NCI-H2196 treated with DMSO at 0.1 percent for 48 hours (cell line): ENCODE results near the gene BOD1L1.

Experiments
- DNase-seq: peaks from one replicate; lab custom pipeline; 2025; ENCODE audit not compliant: unreplicated experiment; lab: John Stamatoyannopoulos, UW

BOD1L1 gene

DNA sequence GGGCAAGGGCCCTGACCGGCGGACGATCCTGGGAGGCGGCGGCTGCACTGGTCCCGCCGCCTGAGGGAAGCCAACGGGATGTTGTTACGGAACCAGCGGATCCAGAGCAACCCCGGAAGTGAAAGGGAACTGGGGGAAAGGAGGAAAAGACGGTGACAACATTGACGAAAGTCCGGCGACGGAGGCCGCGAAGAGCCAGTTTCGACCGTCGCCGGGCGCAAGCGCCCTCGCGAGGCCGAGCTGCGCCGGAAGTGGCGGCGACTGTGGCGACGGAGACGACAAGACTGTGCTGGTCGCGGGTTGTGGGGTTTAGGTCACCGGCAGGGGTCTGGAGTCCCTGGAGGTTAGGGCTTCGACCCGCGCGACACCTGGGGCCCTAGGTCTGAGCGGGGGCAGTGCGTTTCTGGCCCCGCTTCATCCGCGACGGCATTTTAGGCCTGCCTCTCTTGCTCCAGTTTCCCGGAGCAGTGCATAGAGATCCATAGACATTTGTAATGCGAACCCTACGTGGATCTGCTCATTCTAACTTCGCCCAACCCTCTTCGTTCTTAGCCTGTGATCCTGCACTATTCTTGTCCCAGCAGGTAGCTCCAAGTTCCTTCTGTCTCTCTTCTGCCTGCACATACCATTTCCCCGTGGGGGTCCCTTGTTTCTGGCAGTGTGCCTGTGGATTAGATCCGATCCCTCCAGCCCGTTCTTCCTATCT is at the start of gene BOD1L1:
BOD1L1 (minus strand) TSS at position 120 of the 706 bp plus-strand sequence. CDS start 138 bp downstream, outside the sequence.
- peak; percentile 88 for DNase-seq

DNA sequence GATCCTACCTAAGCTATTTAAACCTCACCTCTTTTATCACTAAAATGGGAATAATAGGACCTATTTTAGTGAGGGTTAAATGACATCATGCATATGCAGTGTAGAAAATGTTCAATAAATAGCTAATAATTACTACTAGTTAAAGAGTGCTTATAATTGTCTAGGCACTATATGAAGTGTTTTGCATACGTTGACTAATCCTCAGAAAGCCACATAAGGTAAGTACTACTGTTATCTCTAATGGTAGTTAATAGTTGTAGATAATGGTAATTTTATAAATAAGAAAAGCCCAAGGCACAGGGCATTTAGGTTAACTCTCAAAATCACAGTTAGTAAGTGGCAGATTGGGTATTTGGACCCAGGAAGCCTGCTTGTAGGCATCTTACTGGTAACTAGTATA is 47.4 kb upstream of the BOD1L1 start:
- no peak for DNase-seq

DNA sequence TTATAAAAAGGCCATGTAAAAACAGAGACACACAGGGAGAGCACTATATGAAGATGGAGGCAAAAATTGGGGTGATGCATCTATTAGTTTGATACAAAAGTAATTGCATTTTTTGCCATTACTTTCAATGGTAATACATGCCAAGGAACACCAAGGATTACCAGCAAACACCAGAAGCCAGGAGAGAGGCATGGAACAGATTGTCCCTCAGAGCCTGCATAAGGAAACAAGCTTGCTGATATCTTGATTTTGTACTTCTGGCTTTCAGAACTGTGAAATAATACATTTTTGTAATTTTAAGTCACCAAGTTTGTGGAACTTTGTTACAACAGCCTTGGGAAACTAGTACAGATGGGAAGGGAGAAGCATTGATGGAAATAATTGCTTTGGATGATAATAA is 45.6 kb upstream of the BOD1L1 start:
- DNase-seq: no peak

DNA sequence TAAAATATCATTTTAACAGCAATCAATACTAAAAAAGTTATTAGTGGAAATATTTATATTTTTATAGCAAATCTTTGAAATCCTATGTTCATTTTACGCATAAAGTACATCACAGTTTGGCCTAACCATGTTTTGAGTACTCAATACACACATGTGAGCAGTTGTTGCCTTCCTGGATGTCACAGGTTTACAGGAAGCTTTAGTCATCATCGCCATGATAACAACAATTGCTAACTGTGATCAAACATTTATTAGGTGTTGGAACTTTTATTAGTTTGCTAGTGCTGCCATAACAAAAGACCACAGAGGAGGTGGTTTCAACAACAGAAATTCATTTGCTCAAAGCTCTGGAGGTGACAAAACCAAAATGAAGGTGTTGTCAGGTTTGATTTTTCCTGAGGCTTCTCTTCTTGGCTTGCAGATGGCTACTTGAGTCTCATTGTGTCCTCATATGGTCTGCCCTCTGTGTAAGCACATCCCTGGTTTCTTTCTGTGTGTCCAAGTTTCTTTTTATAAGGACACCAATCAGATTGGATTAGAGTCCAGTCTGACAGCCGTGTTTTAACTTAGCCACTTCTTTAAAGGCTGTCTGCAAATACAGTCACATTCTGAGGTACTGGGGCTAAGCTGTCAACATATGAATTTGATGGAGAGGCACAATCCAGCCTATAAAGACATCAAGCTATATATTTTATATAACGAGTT is 43.1 kb upstream of the BOD1L1 start:
- no peak for DNase-seq

DNA sequence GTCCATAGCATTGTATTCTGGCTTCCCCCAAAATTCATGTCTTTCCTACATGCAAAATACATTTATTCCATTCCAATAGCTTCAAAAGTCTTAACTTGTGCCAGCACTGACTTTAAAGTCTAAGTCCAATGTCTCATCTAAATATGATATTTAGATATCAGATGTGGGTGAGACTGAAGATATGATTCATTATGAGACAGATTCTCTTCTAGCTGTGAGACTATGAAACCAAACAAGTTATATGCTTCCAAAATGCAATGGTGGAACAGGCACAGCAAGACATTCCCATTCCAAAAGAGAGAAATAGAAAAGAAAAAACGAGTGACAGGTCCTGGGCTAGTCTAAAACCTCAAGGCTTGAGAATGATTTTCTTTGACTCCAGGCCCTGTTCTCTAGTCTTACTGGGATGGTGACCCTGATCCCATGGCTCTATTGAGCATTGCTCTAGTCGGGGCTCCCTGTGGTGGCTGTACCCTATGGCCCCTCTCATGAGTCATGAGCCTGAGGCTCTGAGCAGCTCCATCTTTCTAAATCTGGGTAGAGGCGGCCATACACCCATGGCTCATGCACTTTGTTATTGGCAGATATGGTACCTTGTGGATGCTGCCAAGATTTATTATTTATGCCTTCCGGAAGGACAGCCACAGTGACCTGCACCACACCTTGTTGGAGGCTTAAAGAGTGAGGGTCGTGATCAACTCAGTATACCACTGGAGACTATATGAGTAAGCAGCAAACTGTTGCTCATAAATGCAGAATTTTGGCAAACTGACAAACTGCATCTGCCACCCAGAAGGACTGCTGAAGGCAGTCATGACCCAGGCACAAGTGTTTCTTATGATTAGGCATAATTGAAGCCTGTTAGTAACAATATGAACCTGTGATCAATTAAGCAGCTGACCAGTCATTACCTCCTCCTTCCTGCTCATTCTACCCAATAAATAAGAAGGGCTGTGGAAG is 38.5 kb upstream of the BOD1L1 start:
- DNase-seq: no peak

DNA sequence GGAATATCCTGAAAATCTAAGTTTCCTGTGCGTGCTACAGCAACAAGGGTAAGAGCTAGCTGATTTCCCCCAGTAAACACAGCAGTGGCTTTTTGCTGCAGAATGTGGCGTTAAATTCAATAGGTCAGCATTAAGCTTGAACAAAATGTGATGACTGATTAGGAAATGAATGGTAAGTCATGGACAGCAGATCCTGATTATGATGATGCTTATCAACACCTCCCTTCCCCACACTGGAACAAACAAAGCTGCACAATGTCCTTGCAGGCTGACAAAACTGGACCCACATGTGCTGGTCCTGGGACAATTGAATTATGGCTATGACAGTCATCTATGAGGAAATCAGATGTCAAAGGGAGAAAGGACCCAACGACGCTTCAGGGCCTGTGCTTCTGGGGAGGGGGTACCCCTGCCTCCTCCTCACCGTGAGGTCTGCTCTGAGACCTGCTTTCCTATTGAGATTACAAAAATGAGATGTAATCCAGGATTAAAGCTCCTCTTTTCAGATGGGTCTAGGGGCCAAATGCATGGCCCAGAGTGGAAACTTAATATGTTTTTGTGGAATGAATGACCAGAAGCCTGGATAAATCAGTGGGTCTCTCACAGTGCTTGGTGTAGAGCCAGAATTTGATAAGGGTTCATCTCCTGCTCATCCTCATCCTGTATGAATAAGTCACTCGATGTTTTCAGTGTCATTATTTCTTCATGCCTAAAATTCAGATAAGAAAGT is 32.0 kb upstream of the BOD1L1 start:
- no peak for DNase-seq

DNA sequence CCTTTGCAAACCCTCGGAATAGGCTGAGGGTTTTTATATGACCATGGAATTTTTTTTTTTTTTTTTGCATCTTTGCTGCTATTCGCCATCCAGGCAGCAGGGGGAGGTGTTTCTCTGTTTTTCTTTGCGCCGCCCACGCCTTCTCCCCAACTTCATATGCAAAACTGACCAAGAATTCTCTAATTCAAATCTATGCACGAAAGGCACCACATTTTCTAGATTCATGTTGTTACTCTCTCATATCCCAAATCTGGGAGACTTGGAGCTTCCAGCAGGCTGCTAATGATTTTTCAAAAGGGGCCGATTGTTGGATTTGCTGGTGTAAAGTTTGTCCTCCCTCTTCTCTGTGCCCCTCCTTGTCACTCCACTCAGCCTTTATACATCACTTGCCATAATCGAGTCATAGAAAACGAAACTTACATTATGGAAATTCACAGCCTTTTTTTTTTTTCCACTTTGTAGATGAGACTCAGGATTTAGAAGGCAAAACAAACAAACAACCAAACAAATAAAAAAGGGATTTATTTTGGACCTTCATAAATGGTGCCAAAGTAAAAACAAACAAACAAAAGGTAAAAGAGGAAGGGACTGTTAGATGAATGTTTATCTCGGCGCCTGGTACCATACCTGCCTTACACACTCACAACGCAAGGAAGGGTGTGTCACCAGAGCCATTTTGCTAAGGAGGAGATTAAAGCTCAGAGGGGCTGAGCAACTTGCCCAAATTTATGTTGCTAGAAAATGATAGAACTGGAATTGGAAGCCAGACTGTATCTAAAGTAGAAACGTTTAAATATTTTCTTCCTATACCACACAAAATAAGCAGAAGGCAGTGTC is 29.3 kb upstream of the BOD1L1 start:
- DNase-seq: peak; percentile 21

DNA sequence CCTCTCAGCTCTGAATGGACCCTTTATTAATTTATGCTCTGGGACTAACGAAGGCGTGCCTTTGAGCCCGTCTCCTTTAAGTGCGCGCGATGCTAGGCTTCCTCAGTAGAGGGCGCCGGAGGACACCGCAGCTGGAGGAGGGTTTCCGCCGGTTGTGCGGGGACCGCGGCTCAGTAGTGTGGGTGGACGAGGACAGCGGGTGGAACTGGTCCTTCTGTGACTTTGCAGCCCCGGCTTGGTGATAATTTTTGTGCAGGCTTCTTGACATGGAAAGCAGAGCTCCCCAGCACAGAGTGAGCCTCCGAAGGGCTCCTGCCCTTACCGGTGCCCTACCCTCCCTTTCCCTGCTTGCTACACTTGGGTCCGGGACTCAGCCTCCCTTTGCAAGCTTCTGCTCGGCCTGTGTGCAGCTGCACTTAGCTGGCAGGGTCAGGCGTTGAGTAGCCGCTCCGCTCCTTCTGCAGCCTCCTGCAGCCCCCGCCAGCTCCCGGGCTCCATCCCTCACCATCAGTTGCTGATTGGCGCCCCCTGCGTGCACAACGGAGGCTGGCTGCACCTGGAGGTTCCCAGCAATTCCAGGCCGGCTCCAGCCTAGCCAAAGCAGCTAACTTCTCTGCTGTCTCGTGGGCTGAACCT is 26.8 kb upstream of the BOD1L1 start:
- peak; percentile 8 for DNase-seq

DNA sequence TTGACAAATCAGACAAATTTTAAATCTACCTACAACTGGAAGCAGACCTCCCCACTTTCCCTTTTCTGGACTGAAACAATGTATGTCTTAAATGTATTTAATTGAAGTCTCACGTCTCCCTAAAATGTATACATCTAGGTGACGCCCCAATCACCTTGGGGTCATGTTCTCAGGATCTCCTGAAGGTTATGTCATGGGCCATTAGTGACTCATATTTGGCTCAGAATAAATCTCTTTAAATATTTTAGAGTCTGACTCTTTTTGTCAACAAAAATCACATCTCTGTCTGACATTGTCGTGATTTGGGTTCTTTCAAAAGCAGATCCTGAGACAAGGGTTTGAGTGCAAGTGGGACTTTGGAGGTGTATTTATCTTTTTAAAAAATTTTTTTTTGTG is 26.2 kb upstream of the BOD1L1 start:
- DNase-seq: no peak

DNA sequence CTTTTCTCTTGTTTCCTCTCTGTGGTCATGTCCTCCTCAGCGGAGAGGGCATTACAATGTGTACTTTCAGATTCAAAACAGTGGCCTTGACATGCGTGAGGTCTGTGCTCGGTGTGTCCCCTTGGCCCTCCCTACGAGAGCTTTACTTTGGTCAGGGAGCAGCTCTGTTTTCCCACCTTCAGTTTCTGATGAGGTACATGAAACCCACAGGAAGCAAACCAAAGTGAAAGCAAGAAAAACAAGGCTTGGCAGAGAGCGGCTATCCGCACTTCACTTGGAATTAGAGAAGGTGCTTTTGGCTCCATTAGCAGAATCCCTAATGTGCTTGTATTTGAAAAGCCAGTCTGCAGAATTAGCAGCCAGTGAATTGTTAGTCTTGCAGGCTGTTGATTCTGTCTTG is 19.5 kb upstream of the BOD1L1 start:
- no peak for DNase-seq

DNA sequence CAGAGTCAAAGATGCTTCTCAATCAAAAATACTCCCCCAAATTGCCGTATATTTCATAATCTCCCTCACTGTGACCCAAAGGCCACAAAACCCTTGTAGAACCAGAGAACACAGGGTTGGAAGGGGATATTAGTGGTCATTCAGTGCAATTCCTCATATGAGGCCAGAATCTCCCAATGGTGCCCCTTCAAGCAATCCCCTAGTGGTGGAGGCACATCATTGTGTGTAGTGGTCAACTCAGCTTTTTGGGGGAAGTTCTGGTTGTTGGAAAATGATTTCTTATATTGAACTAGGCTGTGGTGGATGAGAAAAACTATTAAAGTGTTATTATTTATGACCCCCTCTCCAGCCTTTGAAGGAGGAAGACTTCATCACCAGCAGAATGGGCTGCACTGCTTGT is 17.6 kb upstream of the BOD1L1 start:
- no peak for DNase-seq

DNA sequence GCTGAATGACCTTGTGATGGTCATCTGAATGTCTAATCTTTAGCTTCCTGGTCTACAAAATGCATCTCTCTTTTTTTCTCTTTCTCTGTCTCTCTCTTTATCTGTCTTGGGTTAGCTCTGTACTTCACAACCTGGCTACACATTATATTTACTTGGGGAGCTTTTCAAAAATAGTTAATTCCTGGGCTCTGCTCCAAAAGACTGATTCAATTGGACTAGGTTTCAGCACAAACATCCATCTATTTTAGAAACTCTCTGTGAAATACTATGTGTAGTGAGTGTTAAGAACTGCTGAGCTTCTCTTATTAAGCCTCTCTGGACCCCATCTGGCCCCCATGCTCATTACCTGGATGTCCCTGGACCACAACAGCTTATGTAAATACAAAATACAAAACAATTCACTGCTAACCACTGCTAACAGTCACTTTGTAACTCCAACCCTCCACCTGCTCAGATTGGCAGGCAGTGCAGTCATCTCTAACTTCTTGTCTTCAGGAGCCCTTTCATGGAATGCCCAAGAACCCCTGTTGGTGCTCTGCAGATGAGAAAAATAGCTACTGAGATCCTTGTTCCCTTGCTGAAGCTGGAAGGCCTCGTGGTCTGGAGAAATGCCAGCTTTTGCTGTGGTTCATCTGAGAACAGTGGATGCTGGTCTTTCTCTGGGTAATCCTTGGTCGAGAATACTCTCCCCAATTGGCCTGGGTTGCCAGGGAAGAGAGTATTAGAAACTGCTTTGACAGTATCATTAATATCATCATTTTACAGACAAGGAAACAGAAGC is 14.8 kb upstream of the BOD1L1 start:
- peak; percentile 42 for DNase-seq

DNA sequence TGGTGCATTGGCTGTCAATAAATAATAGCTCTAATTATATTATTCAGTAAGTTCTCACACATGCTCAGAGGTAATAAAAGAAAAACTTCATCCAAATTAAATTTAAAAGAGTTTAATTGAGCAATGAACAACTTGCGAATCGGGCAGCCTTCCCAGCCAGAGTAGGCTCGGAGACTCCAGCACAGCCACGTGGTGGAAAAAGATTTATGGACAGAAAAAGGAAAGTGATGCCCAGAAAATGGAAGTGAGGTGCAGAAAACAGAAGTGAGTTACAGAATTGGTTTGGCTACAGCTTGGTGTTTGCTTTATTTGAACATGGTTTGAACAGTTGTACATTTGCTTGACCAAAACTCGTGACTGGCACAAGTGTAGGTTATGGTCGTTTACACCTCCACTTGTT is 13.6 kb upstream of the BOD1L1 start:
- no peak for DNase-seq

DNA sequence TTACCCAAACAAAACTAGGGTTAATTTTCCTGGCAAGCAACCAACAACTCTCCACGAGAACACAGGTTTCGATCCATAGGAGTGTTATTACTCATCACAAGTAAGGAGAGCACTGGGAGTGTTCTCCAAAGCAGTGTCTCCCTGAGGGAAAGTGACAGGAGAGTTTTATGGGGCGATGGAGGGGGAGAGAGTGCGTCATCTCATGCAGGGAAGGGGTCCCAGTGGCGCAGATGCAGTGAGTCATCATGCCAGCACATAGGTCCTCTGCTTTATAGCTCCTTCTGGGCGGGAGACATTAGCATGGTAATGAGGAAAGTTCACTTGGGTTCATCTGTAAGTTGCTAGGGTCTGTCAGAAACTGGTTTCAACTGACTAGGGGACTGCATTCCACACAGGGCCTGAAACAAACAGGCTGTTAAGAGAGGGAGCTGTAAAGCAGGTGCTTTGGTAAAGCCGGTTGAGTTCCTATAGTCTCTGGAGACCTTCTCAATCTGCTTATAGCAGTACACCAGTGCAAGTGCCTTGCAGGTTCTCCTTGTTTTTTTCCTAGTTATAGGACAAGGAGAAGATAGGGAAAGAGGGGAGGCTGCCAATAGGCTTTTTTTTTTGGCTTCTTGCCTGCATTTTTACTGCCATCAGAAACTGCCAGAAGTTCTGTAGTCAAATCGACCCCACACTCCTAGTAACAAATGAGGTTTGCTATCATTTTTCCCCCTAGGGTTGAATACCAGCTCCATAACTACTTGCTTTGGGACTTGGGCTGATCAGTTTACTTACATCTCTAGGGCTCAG is 12.8 kb upstream of the BOD1L1 start:
- DNase-seq: no peak

DNA sequence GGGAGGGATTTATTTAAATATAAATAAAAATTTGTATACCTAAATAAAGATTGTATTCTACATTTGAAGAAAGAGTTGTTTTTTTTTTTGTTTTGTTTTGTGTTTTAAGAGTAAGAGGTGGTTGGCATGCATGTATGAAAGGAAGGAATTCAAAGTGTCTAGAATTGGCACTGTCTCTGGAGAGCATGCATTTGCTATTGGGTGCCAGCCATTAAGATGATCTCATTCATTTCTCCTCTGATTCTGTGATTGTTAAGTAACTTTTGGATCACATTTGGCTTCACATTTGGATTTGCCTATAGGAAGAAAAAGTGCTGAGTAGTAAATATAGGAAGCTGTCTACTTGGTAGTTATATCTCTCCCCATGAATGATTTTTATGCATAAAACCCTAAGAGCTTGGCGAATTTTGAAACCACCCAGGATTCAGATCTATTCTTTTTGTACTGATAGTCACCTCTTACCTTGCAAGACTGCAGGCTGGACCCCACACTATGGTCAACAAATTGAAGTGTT is 7.8 kb upstream of the BOD1L1 start:
- DNase-seq: no peak

DNA sequence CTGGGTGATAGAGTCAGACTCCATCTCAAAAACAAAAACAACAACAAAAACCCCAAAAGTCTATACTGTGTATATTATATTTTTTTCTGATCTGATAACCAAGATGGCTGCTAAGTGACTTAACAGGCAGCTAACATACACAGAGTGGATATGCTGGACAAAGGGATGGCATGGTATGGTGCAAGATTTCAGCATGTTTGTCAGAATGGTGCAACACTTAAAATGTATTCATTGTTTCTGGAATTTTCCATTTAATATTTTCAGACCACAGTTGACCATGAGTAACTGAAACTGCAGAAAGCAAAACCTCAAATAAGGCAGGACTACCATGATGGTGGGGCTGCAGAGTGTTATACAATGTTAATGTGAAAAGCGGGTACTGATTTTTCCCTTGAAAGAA is 6.1 kb upstream of the BOD1L1 start:
- no peak for DNase-seq

DNA sequence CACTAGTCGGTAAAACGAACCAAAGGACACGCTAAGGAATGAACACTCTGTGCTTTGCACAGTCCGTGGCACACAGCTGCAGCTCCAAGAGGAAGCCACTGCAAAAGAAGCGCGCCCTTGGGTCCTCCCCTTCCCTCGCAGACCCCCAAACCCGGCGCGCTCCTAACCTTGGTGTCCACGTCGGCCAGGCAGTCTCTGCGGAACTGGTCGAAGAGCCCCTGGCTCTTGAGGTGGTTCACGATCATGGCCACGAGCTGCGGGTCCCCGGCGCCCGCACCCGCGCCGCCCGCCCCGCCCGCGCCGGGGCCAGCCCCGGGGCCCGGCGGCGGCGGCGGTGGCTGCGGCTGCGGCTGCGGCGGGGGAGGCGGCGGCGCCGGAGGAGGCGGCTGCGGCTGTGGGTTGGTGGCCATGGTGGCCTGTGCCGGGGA is 333 bp downstream of the BOD1L1 start:
- DNase-seq: no peak
